Skeletal muscle satellite cell (primary cell): ENCODE data around the gene KCNJ11.

ENCODE experiments used
- H3K27me3 ChIP-seq: 2 replicates; pipeline ENCODE4 v1.7.0; 2013; ENCODE audit warnings: low read length; ENCODE audit not compliant: control insufficient read depth, insufficient read depth
- H3K36me3 ChIP-seq: 2 replicates; pipeline ENCODE4 v1.7.0; 2013; ENCODE audit warnings: mild to moderate bottlenecking, control low read depth, low read length; ENCODE audit not compliant: insufficient read depth
- H3K4me1 ChIP-seq: 2 replicates; pipeline ENCODE4 v1.7.0; 2013; ENCODE audit warnings: low read length; ENCODE audit not compliant: control insufficient read depth, insufficient read depth
- H3K4me2 ChIP-seq: 2 replicates; pipeline ENCODE4 v1.7.0; 2013; ENCODE audit warnings: mild to moderate bottlenecking, low read length
- H3K4me3 ChIP-seq: 2 replicates; pipeline ENCODE4 v1.7.0; 2013; ENCODE audit warnings: low read length
- H3K9ac ChIP-seq: 2 replicates; pipeline ENCODE4 v1.7.0; 2013; ENCODE audit warnings: mild to moderate bottlenecking, low read depth, low read length, moderate library complexity
- H3K9me3 ChIP-seq: replicated peaks from 2 replicates; pipeline ENCODE4 v1.7.0; 2013; ENCODE audit warnings: mild to moderate bottlenecking, control low read depth, low read length

Gene KCNJ11

GRCh38 chr11:17397311-17398002 lies 9.0 kb upstream of the KCNJ11 start:
- no peaks in the 10 kb centered on the region for H3K36me3 ChIP-seq
- H3K4me2 ChIP-seq = no peak overlapping the region
- H3K9ac ChIP-seq = no peak overlapping the region
- no peaks in the 10 kb centered on the region for H3K9me3 ChIP-seq
- no peaks in the 10 kb centered on the region for H3K4me1 ChIP-seq
- H3K27me3 ChIP-seq = peaks cover 50% of the 10 kb centered on the region
- no peak overlapping the region for H3K4me3 ChIP-seq

GRCh38 chr11:17396598-17397310 lies 8.3 kb upstream of the KCNJ11 start:
- Histone ChIP-seq H3K4me2 (no peak overlapping the region), H3K4me1 (no peaks in the 10 kb centered on the region), H3K9ac (no peak overlapping the region), H3K36me3 (no peaks in the 10 kb centered on the region), H3K27me3 (peaks cover 50% of the 10 kb centered on the region), H3K9me3 (no peaks in the 10 kb centered on the region), H3K4me3 (no peak overlapping the region)

- H3K27me3 ChIP-seq = peaks cover 49% of the 10 kb centered on the region
- no peaks in the 10 kb centered on the region for H3K36me3 ChIP-seq
- H3K9me3 ChIP-seq = no peaks in the 10 kb centered on the region
- no peak overlapping the region for H3K4me2 ChIP-seq
- H3K9ac ChIP-seq = no peak overlapping the region
- no peaks in the 10 kb centered on the region for H3K4me1 ChIP-seq
- H3K4me3 ChIP-seq = no peak overlapping the region
Observed at GRCh38 chr11:17395978-17396377, 7.5 kb upstream of the KCNJ11 start.

GRCh38 chr11:17395554-17395961 lies 7.1 kb upstream of the KCNJ11 start:
- Histone ChIP-seq H3K9me3 (no peaks in the 10 kb centered on the region), H3K4me2 (no peak overlapping the region), H3K27me3 (peaks cover 50% of the 10 kb centered on the region), H3K36me3 (no peaks in the 10 kb centered on the region), H3K4me3 (no peak overlapping the region), H3K9ac (no peak overlapping the region), H3K4me1 (no peaks in the 10 kb centered on the region)

- Histone ChIP-seq H3K9ac (no peak overlapping the region), H3K9me3 (no peaks in the 10 kb centered on the region), H3K4me3 (no peak overlapping the region), H3K4me2 (no peak overlapping the region), H3K27me3 (peaks cover 50% of the 10 kb centered on the region), H3K36me3 (no peaks in the 10 kb centered on the region), H3K4me1 (no peaks in the 10 kb centered on the region)
Observed at GRCh38 chr11:17394743-17395390, 6.4 kb upstream of the KCNJ11 start.

GRCh38 chr11:17393472-17393871 lies 5.0 kb upstream of the KCNJ11 start:
- no peak overlapping the region for H3K4me3 ChIP-seq
- no peaks in the 10 kb centered on the region for H3K36me3 ChIP-seq
- no peak overlapping the region for H3K4me2 ChIP-seq
- no peaks in the 10 kb centered on the region for H3K9me3 ChIP-seq
- H3K9ac ChIP-seq = no peak overlapping the region
- H3K4me1 ChIP-seq = no peaks in the 10 kb centered on the region
- peaks cover 46% of the 10 kb centered on the region for H3K27me3 ChIP-seq

GRCh38 chr11:17392872-17393271 lies 4.4 kb upstream of the KCNJ11 start:
- Histone ChIP-seq H3K9ac (no peak overlapping the region), H3K9me3 (no peaks in the 10 kb centered on the region), H3K27me3 (peaks cover 41% of the 10 kb centered on the region), H3K4me2 (no peak overlapping the region), H3K36me3 (no peaks in the 10 kb centered on the region), H3K4me1 (no peaks in the 10 kb centered on the region), H3K4me3 (no peak overlapping the region)

GRCh38 chr11:17391493-17392355 lies 3.3 kb upstream of the KCNJ11 start:
- H3K27me3 ChIP-seq = peaks cover 39% of the 10 kb centered on the region
- H3K9me3 ChIP-seq = no peaks in the 10 kb centered on the region
- H3K4me1 ChIP-seq = no peaks in the 10 kb centered on the region
- H3K36me3 ChIP-seq = no peaks in the 10 kb centered on the region
- H3K4me3 ChIP-seq = no peak overlapping the region
- H3K4me2 ChIP-seq = no peak overlapping the region
- H3K9ac ChIP-seq = no peak overlapping the region

- no peak overlapping the region for H3K4me3 ChIP-seq
- H3K9me3 ChIP-seq = no peaks in the 10 kb centered on the region
- H3K4me1 ChIP-seq = no peaks in the 10 kb centered on the region
Observed at GRCh38 chr11:17389957-17390649, 1.6 kb upstream of the KCNJ11 start.

GRCh38 chr11:17389211-17389956 lies 925 bp upstream of the KCNJ11 start:
- Histone ChIP-seq H3K9ac (no peak overlapping the region), H3K4me3 (peak overlapping the region; percentile 60), H3K4me2 (peak overlapping the region; percentile 71), H3K9me3 (no peaks in the 10 kb centered on the region), H3K36me3 (no peaks in the 10 kb centered on the region), H3K4me1 (no peaks in the 10 kb centered on the region), H3K27me3 (peaks cover 42% of the 10 kb centered on the region)

More at GRCh38 chr11:17389957-17390649, 1.6 kb upstream of the KCNJ11 start:
- Histone ChIP-seq H3K9ac (no peak overlapping the region), H3K27me3 (peaks cover 42% of the 10 kb centered on the region), H3K4me2 (no peak overlapping the region), H3K36me3 (no peaks in the 10 kb centered on the region)
